K562 (cell line): ENCODE measurements around the gene ACTR8. TPM values are rescaled to one million over a fixed set of nuclear protein-coding genes. Genes with fewer than 3 reads are reported as not detected.

ENCODE experiments used
- ATAC-seq: fragments of 200-7000 bp; cut with Tn5 transposase; 3 replicates; pipeline ENCODE4 v1.9.1; 2020; ENCODE audit warnings: moderate library complexity
- BruUV-seq: library from RNA; stranded (reverse); fragments of 400-500 nt; replicated peaks from 2 replicates; lab custom pipeline; 2021; lab: Mats Ljungman, UMichigan
- CTCF ChIA-PET: fragments of 300-600 bp; formaldehyde crosslinking; extraction: SDS; loops from one replicate; lab custom pipeline; 2021; ENCODE audit warnings: low intra/inter-chr PET ratio; lab: Yijun Ruan, JAX
- POLR2A ChIA-PET: fragments of 300-600, 350-650 bp; sonication (Branson Sonifier 250); formaldehyde crosslinking; extraction: SDS; loops from one replicate; lab custom pipeline; 2021; ENCODE audit warnings: antibody characterized with exemption, inconsistent platforms; lab: Yijun Ruan, JAX
- DNase-seq, 4 experiments: peaks; one replicate each; pipeline versions ENCODE4 v3.0.0 to v3.0.0-alpha.2; 2011 to 2018; ENCODE audit warnings: low spot score in 3 of 4, mixed read lengths in 3 of 4; ENCODE audit errors: extremely low read depth in 1 of 4
- FAIRE-seq: peaks from 2 replicates; lab custom pipeline; 2011; peaks lifted over from hg19 to GRCh38; lab: Jason Lieb, UNC
- H2AFZ ChIP-seq: 2 replicates; pipeline ENCODE4 v1.6.0; 2011; ENCODE audit warnings: low read depth, low read length, control low read depth, inconsistent platforms
- H3K27ac ChIP-seq: fragments of 200-600 bp; 3 replicates; pipeline ENCODE4 v1.8.0; 2011; ENCODE audit warnings: low read depth, mild to moderate bottlenecking, control low read depth, inconsistent platforms, low read length, moderate library complexity, mixed read lengths; ENCODE audit errors: extremely low read depth
- H3K27me3 ChIP-seq, 2 experiments: fragments of 300-600 bp in 1 of 2; 2 replicates in 1 of 2; 3 replicates in 1 of 2; pipeline versions ENCODE4 v1.6.0 to v1.8.0; 2011; ENCODE audit warnings: inconsistent platforms in 2 of 2, low read length in 2 of 2, mild to moderate bottlenecking in 1 of 2, mixed read lengths in 1 of 2, moderate library complexity in 1 of 2; ENCODE audit not compliant: control insufficient read depth in 2 of 2, insufficient read depth in 2 of 2
- H3K36me3 ChIP-seq: fragments of 300-600 bp; 3 replicates; pipeline ENCODE4 v1.8.0; 2011; ENCODE audit warnings: mild to moderate bottlenecking, low read length, inconsistent platforms; ENCODE audit not compliant: control insufficient read depth, insufficient read depth
- H3K4me1 ChIP-seq, 2 experiments: fragments of 200-600 bp in 1 of 2; replicated peaks in 1 of 2; 2 replicates in 1 of 2; 3 replicates in 1 of 2; pipeline versions ENCODE4 v1.5.1 to v1.8.0; 2011; ENCODE audit warnings: inconsistent platforms in 2 of 2, low read length in 2 of 2, mild to moderate bottlenecking in 1 of 2, mixed read lengths in 1 of 2, moderate library complexity in 1 of 2; ENCODE audit not compliant: control insufficient read depth in 2 of 2, insufficient read depth in 2 of 2
- H3K4me2 ChIP-seq: 2 replicates; pipeline ENCODE4 v1.6.1; 2011; ENCODE audit warnings: low read length, control low read depth, inconsistent platforms, mixed read lengths; ENCODE audit not compliant: insufficient read depth
- H3K4me3 ChIP-seq: fragments of 200-600 bp; sonication (generic), shearing (Covaris generic); 2 replicates; pipeline ENCODE4 v1.5.1; 2016; ENCODE audit warnings: control low read depth, inconsistent platforms
- H3K79me2 ChIP-seq: fragments of 200-600 bp; 3 replicates; pipeline ENCODE4 v1.8.0; 2011; ENCODE audit warnings: low read length, inconsistent platforms; ENCODE audit not compliant: control insufficient read depth, insufficient read depth
- H3K9ac ChIP-seq, 2 experiments: 2 replicates each; pipeline versions ENCODE4 v1.6.0 to v1.6.1; 2011; ENCODE audit warnings: low read depth in 2 of 2, low read length in 2 of 2, control low read depth in 1 of 2, inconsistent platforms in 1 of 2, mild to moderate bottlenecking in 1 of 2, mixed read lengths in 1 of 2; ENCODE audit not compliant: insufficient read depth in 1 of 2
- H3K9me1 ChIP-seq: one replicate; pipeline ENCODE4 v1.6.0; 2011; ENCODE audit warnings: inconsistent platforms, mild to moderate bottlenecking, low read length, moderate library complexity; ENCODE audit not compliant: control insufficient read depth, insufficient read depth
- H3K9me3 ChIP-seq: replicated peaks from 2 replicates; pipeline ENCODE4 v1.5.1; 2011; ENCODE audit warnings: low read depth, low read length, inconsistent platforms; ENCODE audit not compliant: control insufficient read depth, insufficient read depth
- H4K20me1 ChIP-seq: replicated peaks from 2 replicates; pipeline ENCODE4 v1.6.1; 2011; ENCODE audit warnings: low read length, inconsistent platforms, mixed read lengths; ENCODE audit not compliant: control insufficient read depth, insufficient read depth
- ARID2 ChIP-seq: fragments of 450-650 bp; IDR thresholded peaks from 2 replicates; pipeline ENCODE4 v1.6.1; 2017; ENCODE audit warnings: antibody characterized with exemption, mild to moderate bottlenecking
- CXXC5 ChIP-seq: fragments of 250-450 bp; sonication (Bioruptor Pico); IDR thresholded peaks from 2 replicates; pipeline ENCODE4 v1.8.0; 2022; ENCODE audit warnings: inconsistent platforms, mild to moderate bottlenecking, moderate library complexity
- E2F8 ChIP-seq: fragments of 450-650 bp; IDR thresholded peaks from 2 replicates; pipeline ENCODE4 v1.7.1; 2018; ENCODE audit warnings: mild to moderate bottlenecking, low read depth; ENCODE audit not compliant: partially characterized antibody
- NCOR1 ChIP-seq: fragments of 450-650 bp; IDR thresholded peaks from 2 replicates; pipeline ENCODE4 v1.6.1; 2016; ENCODE audit warnings: mild to moderate bottlenecking, moderate library complexity
- NFE2 ChIP-seq: IDR thresholded peaks from 2 replicates; pipeline ENCODE4 v1.6.1; 2014; ENCODE audit warnings: antibody characterized with exemption, low read depth
- SNRNP70 ChIP-seq: fragments of 200-400 bp; formaldehyde crosslinking; optimal IDR thresholded peaks from 2 replicates; pipeline ENCODE3; 2017; ENCODE audit warnings: low read depth, low read length
- STAT5B ChIP-seq: fragments of 250-450 bp; sonication (Bioruptor Pico); IDR thresholded peaks from 2 replicates; pipeline ENCODE4 v1.8.0; 2021; ENCODE audit warnings: mild to moderate bottlenecking, inconsistent platforms
- ZNF133 ChIP-seq: fragments of 250-450 bp; sonication (Bioruptor Pico); IDR thresholded peaks from 2 replicates; pipeline ENCODE4 v1.4.0; 2020; ENCODE audit warnings: mild to moderate bottlenecking
- WGBS: fragments of 100-300 bp; shearing (Covaris generic); methylation state at CpG from one replicate; pipeline ENCODE4 v1.1.6; 2016; ENCODE audit warnings: low coverage, mixed read lengths; ENCODE audit not compliant: insufficient coverage; ENCODE audit errors: missing lambda C conversion rate; 5-methylcytosine and 5-hydroxymethylcytosine counted together
- in situ Hi-C: fragments of 300-500 bp; cut with MboI; formaldehyde crosslinking; loops from 4 replicates; pipeline ENCODE4 v1.15.0; 2018; ENCODE audit warnings: inconsistent platforms, mixed read lengths
- intact Hi-C: fragments of 100-400 bp; cut with micrococcal nuclease; formaldehyde crosslinking; loops from 2 replicates; pipeline ENCODE4 v1.14.2; 2022
- polyA plus RNA-seq, 8 experiments: library from polyadenylated mRNA; depleted of rRNA in 4 of 8; stranded (reverse) in 5 of 8; unstranded in 3 of 8; fragments of >200 nt; fragmentation: Nextera tagmentation in 2 of 8; fragmentation: Illumina TruSeq in 1 of 8; extraction: Ambion mirVana in 2 of 8; extraction: Trizol in 1 of 8; gene quantifications; 2 replicates each; pipeline versions ENCODE4 v1.2.1 to v1.2.3, GENCODE V29; 2011 to 2014; ENCODE audit warnings: inconsistent platforms in 1 of 8, missing spikeins in 1 of 8
- total RNA-seq, 7 experiments: library from RNA; depleted of rRNA in 6 of 7; stranded (reverse); fragments of >200 nt in 6 of 7; fragmentation: Illumina TruSeq in 2 of 7; extraction: Trizol in 2 of 7; gene quantifications; 2 replicates each; pipeline versions ENCODE4 v1.2.1 to v1.2.3, GENCODE V29; 2011 to 2021; ENCODE audit warnings: low replicate concordance in 1 of 7
- TF ChIP-seq, protein P1 (sequence below): fragments of 250-450 bp; sonication (Bioruptor Pico); IDR thresholded peaks from 2 replicates; pipeline ENCODE4 v1.5.0; 2020; ENCODE audit warnings: mild to moderate bottlenecking, borderline replicate concordance

Gene ACTR8
- total and polyA plus RNA-seq, 9 of the 15 experiments (the other 6 are each of a cell fraction or from before 2014, with no cell fraction given) = 4.8 to 24.2 (median 17.5) TPM

DNA sequence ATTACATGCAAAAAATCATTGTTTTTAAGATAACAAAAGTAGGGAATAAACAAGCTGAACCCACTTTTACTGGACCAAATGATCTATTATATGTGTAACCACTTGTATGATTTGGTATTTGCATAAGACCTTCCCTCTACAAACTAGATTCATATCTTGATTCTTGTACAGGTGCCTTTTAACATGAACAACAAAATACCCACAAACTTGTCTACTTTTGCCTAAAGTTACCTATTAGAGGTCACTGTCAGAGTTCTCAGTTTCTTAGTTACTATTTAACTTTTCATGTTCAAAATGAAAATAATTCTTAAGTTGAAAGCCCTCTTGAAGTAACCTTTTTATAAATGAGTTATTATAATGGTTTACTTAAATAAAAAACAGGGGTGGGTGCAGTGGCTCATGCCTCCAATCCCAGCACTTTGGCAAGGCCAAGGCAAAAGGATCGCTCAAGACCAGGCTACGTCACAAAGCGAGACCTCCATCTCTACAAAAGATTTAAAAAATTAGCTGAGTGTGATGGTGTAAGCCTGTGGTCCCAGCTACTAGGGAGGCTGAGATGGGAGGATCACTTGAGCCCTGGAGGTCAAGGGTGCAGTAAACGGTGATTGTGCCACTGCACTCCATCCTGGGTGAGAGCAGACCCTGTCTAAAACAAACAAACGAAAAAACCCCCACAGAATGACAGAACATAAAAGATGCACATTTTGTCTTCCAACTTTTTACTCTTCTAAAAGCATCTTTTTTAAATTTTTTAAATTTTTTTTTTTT is 16.0 kb downstream of the ACTR8 start:
- no peak overlapping the region for H3K4me3 ChIP-seq
- no TSS peak for BruUV-seq
- H3K36me3 ChIP-seq = peaks cover 44% of the 10 kb centered on the region; the same call in 2 of the 3 replicates
- H3K9me1 ChIP-seq = no peaks in the 10 kb centered on the region
- H3K4me2 ChIP-seq = no peak overlapping the region
- H3K27ac ChIP-seq = no peak overlapping the region
- no peak overlapping the region for H2AFZ ChIP-seq
- TF ChIP-seq ZNF133 (CRISPR knock-in tag) = no peak
- TF ChIP-seq, protein P1, sequence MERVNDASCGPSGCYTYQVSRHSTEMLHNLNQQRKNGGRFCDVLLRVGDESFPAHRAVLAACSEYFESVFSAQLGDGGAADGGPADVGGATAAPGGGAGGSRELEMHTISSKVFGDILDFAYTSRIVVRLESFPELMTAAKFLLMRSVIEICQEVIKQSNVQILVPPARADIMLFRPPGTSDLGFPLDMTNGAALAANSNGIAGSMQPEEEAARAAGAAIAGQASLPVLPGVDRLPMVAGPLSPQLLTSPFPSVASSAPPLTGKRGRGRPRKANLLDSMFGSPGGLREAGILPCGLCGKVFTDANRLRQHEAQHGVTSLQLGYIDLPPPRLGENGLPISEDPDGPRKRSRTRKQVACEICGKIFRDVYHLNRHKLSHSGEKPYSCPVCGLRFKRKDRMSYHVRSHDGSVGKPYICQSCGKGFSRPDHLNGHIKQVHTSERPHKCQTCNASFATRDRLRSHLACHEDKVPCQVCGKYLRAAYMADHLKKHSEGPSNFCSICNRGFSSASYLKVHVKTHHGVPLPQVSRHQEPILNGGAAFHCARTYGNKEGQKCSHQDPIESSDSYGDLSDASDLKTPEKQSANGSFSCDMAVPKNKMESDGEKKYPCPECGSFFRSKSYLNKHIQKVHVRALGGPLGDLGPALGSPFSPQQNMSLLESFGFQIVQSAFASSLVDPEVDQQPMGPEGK (CRISPR knock-in tag) = no peak
- no peak for TF ChIP-seq CXXC5 (CRISPR knock-in tag)
- TF ChIP-seq STAT5B (CRISPR knock-in tag) = no peak
- no peak for TF ChIP-seq E2F8
- no peak for TF ChIP-seq NCOR1
- no peak for TF ChIP-seq ARID2
- no peak for TF ChIP-seq NFE2
- no peak for TF ChIP-seq SNRNP70
- TF ChIP-seq, all 486 proteins: peak for 0
- ATAC-seq (no peak), DNase-seq (no peak), FAIRE-seq (no peak)
- H3K27me3 ChIP-seq = no peaks in the 10 kb centered on the region
- in situ Hi-C loops = no loop called here
- no peak overlapping the region for H3K9ac ChIP-seq
- H3K4me1 ChIP-seq = no peaks in the 10 kb centered on the region
- H3K9me3 ChIP-seq = no peaks in the 10 kb centered on the region
- intact Hi-C loops = no loop called here
- no peaks in the 10 kb centered on the region for H4K20me1 ChIP-seq
- CTCF ChIA-PET = no interaction called here
- POLR2A ChIA-PET = no interaction called here
- no peaks in the 10 kb centered on the region for H3K79me2 ChIP-seq
- WGBS = 25% methylated on average over 1 of the region's 5 CpGs
